Chondrocyte (in vitro differentiated cells): ENCODE results near the gene DUS4L. TPM values are rescaled to one million over a fixed set of nuclear protein-coding genes. Genes with fewer than 3 reads are reported as not detected.

Experiments used
- DNase-seq: peaks from one replicate; pipeline ENCODE4 v3.0.0; 2021; ENCODE audit warnings: mixed read lengths, low spot score
- H3K27ac Mint-ChIP-seq: one replicate; pipeline ENCODE4 v1.8.0; 2021; ENCODE audit warnings: mild to moderate bottlenecking, moderate library complexity, mixed read lengths; ENCODE audit not compliant: unreplicated experiment
- H3K27me3 Mint-ChIP-seq: 2 replicates; pipeline ENCODE4 v1.8.0; 2021; ENCODE audit warnings: low read depth, mixed read lengths
- H3K36me3 Mint-ChIP-seq: 2 replicates; pipeline ENCODE4 v1.8.0; 2021; ENCODE audit warnings: low read depth, mixed read lengths
- H3K4me1 Mint-ChIP-seq: 2 replicates; pipeline ENCODE4 v1.8.0; 2021; ENCODE audit warnings: low read depth, mild to moderate bottlenecking, mixed read lengths
- H3K4me3 Mint-ChIP-seq: one replicate; pipeline ENCODE4 v1.8.0; 2021; ENCODE audit warnings: mild to moderate bottlenecking, moderate library complexity, mixed read lengths; ENCODE audit not compliant: unreplicated experiment
- H3K9me3 Mint-ChIP-seq: 2 replicates; pipeline ENCODE4 v1.8.0; 2021; ENCODE audit warnings: low read depth, mixed read lengths
- total RNA-seq: library from RNA; stranded (reverse); gene quantifications from 3 replicates; pipeline ENCODE4 v1.2.1, GENCODE V29; 2021
- TF ChIP-seq, protein P1 (sequence below): fragments of 200-600 bp; sonication (generic); IDR thresholded peaks from 2 replicates; pipeline ENCODE4 v1.5.0; 2021; ENCODE audit warnings: antibody characterized with exemption, mild to moderate bottlenecking, moderate library complexity

DUS4L gene
- total RNA-seq, 1 donor from 2014 or later = 4.9 TPM

DNA sequence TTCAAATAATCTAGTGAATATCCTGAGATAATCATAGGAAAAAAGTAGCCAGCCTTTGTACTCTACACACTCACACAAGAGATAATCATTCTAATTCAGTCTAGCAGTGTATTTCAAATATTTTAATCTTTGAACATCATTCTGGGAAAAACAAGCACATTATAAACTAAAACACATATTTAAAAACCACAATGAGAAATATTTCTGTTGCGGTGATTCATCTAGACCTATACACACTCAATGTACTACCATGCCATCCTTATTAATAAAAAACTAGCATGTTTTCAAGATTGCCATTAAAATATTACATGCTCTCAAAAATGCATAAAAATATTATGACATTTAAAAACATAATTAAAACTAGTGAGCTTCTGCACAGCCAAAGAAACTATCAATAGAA is 11.8 kb upstream of the DUS4L start:
- Mint-ChIP-seq H3K27me3 (no peaks in the 10 kb centered on the region), H3K9me3 (peaks cover under 1% of the 10 kb centered on the region), H3K4me3 (no peak overlapping the region), H3K27ac (peak overlapping the region; percentile 28), H3K4me1 (peaks cover 7% of the 10 kb centered on the region), H3K36me3 (peaks cover 27% of the 10 kb centered on the region)
- TF ChIP-seq, protein P1, sequence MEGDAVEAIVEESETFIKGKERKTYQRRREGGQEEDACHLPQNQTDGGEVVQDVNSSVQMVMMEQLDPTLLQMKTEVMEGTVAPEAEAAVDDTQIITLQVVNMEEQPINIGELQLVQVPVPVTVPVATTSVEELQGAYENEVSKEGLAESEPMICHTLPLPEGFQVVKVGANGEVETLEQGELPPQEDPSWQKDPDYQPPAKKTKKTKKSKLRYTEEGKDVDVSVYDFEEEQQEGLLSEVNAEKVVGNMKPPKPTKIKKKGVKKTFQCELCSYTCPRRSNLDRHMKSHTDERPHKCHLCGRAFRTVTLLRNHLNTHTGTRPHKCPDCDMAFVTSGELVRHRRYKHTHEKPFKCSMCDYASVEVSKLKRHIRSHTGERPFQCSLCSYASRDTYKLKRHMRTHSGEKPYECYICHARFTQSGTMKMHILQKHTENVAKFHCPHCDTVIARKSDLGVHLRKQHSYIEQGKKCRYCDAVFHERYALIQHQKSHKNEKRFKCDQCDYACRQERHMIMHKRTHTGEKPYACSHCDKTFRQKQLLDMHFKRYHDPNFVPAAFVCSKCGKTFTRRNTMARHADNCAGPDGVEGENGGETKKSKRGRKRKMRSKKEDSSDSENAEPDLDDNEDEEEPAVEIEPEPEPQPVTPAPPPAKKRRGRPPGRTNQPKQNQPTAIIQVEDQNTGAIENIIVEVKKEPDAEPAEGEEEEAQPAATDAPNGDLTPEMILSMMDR = no peak
- no peak for DNase-seq

DNA sequence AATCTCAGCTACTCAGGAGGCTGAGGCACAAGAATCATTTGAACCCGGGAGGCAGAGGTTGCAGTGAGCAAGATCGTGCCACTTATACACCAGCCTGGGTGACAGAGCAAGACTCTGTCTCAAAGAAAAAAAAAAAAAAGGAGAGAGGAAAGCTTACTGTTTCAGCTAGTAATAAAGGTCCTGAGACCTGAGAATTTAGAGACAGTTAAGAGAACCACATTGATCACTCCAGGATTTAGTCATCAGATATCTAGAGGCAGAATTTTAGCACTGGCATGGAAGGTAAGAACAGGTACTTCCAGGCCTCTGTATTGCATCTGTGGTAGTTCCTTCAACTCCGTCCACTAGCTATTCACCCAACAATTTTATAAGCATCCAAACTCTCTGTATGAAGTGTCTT is 7.9 kb upstream of the DUS4L start:
- Mint-ChIP-seq H3K4me3 (no peak overlapping the region), H3K27me3 (no peaks in the 10 kb centered on the region), H3K9me3 (no peaks in the 10 kb centered on the region), H3K27ac (no peak overlapping the region), H3K4me1 (peaks cover 27% of the 10 kb centered on the region), H3K36me3 (peaks cover 20% of the 10 kb centered on the region)
- TF ChIP-seq, protein P1 = no peak
- no peak for DNase-seq

DNA sequence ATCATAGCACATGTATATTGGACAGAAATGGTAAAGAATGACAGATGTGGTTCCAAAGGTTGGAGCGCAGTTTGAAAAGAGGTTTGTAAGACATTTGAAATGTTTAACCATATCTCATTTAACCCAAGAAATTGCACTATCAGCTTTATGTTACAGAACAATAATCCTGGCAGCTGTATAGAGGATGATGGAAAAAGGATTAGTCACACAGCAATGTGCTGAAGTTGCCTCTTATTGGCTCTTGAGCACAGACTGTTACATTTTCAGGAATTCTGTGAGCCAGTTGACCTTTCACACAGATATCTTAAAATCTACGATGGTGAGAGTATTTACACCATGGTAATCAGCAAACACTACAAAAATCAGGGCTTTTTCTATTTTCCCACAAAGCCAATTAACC is 3.9 kb upstream of the DUS4L start:
- TF ChIP-seq, protein P1 = no peak
- peaks cover 12% of the 10 kb centered on the region for H3K36me3 Mint-ChIP-seq
- peak overlapping the region; percentile 10 for H3K4me3 Mint-ChIP-seq
- H3K4me1 Mint-ChIP-seq = peaks cover 53% of the 10 kb centered on the region
- DNase-seq = no peak
- H3K9me3 Mint-ChIP-seq = no peaks in the 10 kb centered on the region
- no peaks in the 10 kb centered on the region for H3K27me3 Mint-ChIP-seq
- peak overlapping the region; percentile 83 for H3K27ac Mint-ChIP-seq

DNA sequence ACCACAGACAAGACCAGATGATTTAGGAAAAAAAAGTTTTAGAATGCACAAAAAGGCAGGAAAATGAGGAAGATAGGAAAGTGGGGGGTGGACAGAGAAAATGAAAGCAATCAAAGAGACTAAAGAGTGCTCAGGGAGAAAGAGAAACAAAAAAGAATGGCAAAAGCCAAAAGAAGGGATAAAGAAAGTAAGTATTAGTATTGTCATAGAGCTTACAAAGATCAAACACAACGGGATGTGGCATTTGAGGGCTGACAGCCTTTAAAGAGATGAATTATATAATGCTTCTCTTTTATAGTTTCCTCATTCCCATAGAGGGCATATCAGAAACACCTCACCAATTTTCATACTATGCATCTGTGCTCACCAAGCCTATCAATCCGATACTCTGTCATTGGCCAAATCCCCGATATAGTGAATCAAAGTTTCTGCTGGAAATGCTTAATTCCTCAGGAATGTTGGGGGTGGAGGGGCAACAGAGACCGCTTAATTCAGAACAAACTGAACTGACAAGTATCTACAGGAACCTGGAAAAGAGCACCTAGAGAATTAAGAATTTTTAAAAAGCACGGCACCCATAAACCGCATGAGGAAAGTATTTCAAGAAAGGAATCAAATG is 2.8 kb upstream of the DUS4L start:
- H3K9me3 Mint-ChIP-seq = no peaks in the 10 kb centered on the region
- H3K27me3 Mint-ChIP-seq = no peaks in the 10 kb centered on the region
- TF ChIP-seq, protein P1 = no peak
- peaks cover 59% of the 10 kb centered on the region for H3K4me1 Mint-ChIP-seq
- H3K36me3 Mint-ChIP-seq = peaks cover 6% of the 10 kb centered on the region
- H3K4me3 Mint-ChIP-seq = no peak overlapping the region
- H3K27ac Mint-ChIP-seq = peak overlapping the region; percentile 74
- no peak for DNase-seq

DNA sequence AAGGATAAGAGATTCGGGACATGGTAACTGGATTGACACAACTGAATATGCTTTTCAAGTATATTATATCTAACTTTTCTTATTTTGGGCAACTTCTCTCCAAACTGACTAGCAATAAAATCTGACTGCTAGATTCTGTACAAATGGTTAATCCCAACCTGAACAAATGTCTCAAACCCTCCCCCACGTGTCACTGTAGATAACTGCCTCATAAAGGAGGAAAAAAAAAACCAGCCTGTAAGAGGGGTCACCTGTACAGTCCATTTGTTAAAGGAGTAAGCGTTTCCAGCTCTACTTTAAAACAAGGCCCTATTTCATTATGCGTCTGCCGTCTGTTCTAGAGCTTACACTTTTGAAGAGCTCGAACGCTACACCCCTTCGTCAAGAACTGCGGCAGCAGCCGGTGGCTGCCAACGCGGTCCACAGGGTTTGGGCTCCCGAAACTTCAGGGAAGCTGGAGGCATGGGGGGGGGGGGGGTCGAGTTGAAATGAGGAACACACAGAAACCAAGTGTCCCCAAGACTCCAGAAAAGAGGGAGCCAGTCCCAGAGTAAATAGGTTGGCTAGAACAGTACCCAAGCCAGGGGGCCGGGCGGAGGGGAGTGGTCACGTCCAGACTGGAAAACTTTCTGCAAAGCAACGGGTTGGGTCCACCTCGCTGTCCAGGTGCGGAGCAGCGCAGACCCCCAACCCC is 543 bp upstream of the DUS4L start:
- Mint-ChIP-seq H3K4me3 (peak overlapping the region; percentile 92), H3K9me3 (no peaks in the 10 kb centered on the region), H3K27ac (peak overlapping the region; percentile 86), H3K27me3 (no peaks in the 10 kb centered on the region), H3K36me3 (no peaks in the 10 kb centered on the region), H3K4me1 (peaks cover 59% of the 10 kb centered on the region)
- TF ChIP-seq, protein P1 = no peak
- DNase-seq = no peak
